NCI-H1092 (cell line): Measurements from ENCODE around the gene TECRL.

Experiments used
- DNase-seq: peaks from one replicate; lab custom pipeline; 2025; lab: John Stamatoyannopoulos, UW

Gene TECRL

DNA sequence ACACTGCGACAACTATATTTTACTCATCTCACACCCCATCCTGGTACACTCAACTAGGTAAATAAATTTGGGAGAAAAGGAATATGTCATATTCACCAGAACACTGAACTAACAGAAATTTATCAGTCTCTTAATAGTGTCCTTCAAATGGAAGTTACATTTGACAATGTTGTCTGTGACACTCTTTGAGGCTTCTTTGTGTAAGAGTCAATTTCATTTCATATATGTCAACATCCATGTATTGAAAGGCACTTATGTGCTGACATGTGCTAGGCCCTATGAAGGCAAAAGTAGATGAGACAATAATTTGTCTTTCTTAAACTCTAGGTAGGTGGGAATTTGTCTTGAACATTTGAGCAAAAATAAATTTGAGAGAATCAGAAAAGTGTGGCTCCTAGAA lies 82.0 kb downstream of the TECRL start:
- no peak for DNase-seq

DNA sequence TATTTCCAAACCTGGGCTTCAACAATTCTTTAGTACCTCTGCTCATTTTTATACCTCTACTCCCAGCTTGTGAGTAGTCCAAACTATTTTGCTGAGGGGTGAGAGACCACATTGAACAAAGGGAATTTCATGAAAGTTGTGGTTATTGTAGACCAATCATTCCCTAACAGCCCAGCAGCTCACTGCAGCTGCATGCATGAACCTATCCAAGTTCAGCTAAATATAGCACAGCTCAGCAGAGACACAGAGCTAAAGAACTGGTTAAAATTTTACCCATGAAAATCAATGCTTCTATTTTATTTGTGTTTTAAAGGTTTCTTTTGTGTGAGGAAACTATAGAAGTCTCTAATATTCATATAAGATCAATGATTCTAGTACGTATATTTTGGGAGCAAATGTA lies 82.7 kb downstream of the TECRL start:
- no peak for DNase-seq

DNA sequence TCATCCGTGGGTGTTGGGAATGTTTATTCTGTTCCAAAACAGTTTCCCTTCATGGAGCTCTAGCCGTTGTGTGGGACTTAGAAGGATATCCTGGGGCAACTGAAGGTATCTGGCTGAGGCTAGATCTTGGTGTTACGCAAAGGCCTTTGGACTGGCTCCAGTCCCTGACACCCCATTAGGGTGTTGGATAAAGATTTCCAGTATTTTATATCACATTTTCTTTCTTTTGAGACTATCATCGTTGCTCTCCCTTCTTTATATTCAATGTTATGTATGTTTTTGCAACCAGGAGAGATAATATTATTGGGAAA lies 103.0 kb downstream of the TECRL start:
- DNase-seq: no peak

DNA sequence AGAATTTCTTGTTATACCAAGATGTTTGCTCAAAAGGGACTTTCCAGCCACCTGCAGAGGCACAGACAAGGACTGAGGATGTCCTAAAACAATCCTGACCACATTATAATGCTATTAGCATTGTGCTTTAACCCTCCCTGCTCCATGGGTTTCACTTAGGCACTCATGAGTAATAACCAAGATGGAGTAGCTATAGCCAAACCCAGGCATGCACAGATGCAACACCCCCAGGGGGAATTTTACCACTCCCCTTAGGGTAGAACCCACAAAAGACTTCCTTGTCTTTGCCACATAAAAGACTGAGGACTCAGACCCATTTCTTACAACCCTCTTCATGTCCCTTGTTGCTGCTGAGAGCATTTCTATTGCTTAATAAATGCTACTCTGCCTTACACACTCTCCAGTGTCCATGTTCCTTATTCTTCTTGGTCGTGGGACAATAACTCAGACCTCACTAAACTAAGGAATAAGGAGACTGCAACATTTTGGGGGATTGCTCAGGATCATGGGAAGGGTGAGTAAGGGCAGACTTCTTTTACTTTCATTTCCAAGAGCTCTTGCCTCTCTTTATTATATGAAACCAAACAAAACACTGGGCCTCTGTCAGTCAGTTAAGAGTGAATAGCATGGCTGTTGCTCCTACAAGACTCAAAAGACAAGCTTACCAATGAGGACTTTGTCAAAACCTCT lies 103.5 kb downstream of the TECRL start:
- no peak for DNase-seq

DNA sequence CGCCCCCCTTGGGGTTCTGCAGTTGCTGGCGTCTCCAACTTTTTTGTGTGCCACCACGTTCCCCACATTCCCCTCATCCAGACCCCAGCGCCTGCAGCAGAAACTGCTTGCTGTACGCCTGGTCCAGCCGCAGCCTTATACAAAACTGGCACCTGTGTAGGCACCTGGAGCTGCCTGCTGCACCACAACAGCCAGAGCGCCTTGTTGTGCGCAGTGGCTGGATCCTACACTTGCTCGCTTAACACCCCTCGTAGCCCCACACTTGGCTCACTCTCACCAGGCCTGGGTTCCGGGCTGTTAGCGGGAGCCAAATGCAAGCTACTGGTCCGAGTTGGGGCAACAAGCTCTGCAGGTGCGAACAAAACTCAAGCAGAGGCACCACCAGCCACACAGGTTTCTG lies 136.8 kb downstream of the TECRL start:
- no peak for DNase-seq

DNA sequence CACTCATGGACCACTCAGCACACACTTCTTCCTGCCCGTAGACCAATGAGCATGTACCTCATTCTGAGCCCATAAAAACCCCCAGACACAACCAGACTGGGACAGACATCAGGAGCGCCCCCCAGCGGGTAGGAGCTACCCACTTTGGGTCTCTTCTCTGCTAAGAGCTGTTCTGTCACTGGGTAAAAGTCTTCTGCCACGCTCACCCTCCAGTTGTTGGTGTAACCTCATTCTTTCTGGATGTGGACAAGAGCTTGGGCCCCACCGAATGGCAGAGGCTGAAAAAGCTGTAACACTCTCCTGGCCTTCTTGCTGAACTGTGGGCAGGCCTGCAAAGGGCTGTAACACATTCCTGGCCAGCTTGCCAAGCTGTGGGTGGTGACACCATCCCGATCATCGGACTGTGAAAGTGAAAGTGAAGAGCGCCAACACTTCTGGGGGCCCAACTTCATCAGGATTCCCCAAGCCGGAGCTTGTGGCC lies 137.6 kb downstream of the TECRL start:
- DNase-seq: no peak

DNA sequence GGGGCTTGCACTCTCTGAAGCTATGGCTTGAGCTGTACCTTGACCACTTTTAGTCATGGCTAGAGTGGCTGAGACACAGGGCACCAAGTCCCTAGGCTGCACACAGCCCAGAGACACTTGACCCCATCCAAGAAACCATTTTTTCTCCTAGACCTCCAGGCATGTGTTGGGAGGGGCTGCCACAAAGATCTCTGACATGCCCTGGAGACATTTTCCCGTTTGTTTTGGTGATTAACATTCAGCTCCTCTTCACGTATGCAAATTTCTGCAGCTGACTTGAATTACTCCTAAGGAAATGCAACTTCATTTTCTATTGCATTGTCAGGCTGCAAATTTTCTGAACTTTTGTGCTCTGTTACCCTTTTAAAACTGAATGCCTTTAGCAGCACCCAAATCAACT lies 142.6 kb downstream of the TECRL start:
- DNase-seq: no peak

DNA sequence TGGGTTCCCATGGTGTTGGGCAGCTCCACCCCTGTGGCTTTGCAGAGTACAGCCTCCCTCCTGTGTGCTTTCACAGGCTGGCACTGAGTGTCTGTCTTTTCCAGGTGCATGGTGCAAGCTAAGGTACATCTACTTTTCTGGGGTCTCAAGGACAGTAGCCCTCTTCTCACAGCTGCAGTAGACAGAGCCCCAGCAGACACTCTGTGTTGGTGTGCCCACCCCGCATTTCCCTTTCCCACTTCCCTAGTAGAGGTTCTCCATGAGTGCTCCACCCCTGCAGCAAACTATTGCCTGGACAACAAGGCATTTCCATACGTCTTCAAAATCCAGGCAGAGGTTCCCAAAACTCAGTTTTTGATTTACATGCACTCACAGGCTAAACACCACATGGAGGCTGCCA lies 143.0 kb downstream of the TECRL start:
- no peak for DNase-seq

DNA sequence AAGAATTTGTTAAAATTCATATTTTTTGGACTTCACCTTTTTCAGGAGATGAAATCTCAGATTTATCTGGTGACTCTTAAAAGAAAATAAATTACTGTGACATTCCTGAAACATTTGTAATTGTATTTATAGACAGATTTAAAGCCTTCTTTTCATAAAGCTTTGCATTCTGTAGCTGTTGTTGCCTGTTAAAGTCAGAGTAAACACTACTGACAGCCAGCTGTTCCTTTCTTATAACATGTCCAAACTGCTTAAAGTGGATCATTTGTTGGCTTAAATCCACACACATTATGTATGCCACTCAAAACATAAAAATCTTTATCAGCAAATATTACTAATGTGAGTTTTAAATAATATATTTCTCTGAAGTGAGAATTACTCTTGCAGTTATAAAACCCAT lies 157.5 kb downstream of the TECRL start:
- DNase-seq: no peak

DNA sequence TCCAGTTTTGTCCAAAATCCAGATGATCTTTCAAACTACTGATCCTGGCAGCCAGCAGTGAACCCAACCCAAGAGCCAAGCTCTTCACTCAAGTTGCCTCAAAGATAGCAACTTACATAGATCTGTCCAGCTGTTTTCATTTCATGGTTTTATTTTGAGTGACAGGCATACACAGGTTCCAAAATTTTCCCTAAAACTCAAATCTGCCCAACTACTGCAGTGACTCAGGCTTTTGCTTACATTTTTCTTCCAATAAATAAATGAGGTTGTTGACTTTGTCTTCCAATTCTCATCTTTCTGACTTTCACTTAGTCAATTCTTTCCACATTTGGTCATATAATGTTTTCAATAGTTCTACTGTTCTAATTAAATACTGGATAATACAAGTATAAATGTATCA lies 158.8 kb downstream of the TECRL start:
- DNase-seq: no peak

DNA sequence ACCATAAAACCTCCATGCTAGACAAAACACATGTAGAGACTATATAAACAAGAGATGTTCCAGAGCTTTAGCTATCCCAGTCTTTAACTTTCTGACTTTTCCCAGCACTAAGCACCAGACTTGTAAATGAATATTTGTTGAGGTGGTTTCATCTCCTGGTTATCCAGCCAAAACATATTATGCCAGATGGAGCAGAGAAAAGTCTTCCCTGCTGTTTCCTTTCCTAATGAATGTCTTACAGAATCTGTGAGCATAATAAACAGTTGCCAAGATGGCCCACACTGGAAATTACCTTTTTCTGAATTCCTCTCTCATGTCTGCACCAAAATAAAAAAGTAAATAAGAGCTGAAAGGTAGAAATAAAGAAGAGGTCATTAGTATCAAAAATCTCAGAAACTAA lies 159.2 kb downstream of the TECRL start:
- DNase-seq: no peak

DNA sequence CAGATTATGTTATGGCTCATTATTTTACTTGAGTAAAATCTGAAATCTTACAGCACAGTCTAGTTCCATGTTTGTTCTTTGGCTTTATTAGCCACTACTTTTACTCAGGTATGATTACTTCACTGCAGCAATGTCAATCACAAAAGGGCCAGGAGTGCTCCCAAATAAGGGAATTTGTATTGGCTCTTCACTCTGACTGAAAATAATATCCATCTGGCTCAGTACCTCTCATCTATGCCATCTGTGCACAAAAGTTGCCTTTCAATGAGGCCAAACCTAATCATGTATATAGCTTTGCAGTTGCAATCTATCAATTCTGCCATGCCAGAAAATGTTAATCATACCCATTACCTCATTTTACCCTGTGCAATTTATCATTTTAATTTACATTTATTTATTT lies 161.1 kb downstream of the TECRL start:
- DNase-seq: no peak

DNA sequence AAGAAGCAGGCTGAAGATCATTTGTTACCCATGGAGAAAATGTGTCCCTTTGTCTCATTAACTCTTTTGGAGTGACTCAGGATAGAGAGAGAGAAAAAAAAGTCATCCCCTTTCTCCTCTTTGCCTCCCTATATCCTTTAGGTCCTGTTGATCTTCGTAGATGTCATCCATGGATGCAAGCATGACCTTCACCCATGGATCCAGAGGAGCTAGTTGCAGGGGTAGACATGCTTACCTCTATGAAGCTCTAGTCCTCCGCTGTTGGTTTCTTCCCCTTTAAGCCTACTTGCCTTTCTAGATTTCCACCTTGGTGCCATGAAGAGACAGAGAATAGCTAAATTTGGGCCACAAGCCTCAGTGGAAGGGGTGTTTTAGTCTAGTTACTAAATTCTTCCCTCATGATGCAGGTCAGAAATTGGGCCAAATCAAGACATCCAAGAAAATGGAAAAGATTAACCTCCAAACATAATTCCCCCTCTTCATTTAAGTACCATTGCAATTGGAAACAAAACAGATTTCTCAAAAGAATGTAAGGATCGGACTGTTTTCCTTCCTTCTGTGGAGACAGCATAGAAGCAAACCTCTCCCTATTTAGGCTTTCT lies 178.4 kb downstream of the TECRL start:
- DNase-seq: no peak
